ENCODE data around the gene STX4.
"Not testable (repeated sequence)": the region's sequence is repeated elsewhere in the genome, so short reads cannot be mapped to it uniquely, and the experiment has no call there.

STX4 gene

GRCh38 chr16:30998852-30999761 lies 34.3 kb upstream of the STX4 start:
- FAIRE-seq = no peak

DNA sequence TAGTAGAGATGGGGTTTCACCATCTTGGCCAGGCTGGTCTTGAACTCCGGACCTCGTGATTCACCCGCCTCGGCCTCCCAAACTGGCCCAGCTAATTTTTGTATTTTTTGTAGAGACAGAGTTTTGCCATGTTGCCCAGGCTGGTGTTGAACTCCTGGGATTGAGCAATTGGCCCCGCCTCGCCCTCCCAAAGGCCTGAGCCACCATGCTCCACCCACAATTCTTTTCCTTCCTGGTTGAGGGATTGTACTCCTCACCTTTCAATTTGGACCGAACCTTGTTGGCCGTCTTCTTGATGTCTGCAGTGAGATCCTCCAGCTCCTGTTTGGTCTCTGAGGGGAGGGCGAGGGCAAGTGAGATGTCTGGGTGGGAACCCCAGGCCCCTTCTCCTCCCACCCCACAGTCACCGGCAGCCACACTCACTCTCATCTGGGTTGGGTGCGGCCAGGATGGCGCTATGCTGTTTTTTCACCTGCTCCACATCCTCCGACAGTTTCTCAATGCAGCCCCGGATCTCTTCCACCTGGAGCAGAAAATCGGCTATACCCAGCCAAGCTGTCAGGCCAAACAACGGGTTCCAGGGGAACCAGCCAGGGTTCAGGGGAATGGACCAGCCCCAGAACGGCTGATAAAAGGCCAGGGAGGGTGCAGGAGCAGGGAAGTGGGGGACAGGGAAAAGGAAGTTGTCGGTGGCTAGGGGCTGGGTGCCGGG lies 32.5 kb upstream of the STX4 start:
- FAIRE-seq = no peak

DNA sequence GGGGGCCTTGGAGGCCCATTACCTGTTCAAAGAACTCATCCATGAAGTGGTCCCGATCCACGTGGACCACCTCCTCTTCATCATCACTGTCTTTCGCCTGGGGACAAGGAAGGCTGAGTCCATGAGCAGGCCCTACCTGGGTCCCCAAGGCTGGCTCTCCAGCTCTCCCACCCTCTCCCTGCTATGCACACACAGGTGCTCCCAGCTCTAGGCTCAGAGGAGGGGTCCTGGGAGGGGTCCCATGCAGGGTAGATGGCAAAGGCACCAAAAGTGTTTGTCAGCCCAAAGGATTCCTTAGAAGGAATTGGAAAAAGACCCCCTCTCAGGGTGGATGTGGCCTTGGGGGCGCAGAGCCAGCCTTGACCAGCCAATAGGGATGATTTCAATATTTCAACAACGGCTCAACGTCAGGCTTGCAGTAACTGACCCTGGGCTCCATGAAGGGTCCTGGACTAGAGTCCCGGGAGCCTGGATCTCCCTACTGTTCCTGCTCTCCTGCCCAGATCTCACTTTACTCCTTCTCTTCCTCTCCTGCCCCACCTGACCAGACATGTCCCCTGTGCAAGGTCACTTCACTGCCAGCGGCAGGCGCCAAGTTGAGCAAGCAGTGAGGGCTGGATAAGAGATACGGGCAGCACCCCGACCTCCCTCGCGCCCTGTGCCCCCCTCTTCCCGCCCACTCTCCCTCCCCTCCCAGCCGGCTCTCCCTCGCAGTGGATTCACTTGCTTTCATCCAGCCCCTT lies 31.7 kb upstream of the STX4 start:
- no peak for FAIRE-seq

DNA sequence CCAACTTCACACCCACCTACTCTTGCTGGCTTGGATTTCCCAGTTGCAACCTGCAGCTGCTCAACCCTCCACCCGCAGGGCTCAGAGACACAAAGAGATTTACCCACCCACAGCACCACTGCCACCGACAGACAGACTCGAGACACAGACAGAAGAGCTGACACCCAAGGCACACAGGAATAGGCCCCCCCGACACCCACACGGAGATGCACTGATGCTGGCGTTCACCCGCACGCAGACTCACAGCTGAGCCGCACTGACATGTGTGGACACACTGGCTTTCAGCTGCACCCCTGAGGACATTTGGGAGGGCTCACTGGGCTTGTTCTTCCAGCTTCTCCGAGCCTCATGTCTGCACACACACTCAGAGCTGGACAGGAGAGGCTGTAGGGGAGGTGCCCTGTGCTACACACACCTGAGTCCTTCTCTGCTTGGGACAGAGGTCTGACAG lies 31.1 kb upstream of the STX4 start:
- no peak for FAIRE-seq

DNA sequence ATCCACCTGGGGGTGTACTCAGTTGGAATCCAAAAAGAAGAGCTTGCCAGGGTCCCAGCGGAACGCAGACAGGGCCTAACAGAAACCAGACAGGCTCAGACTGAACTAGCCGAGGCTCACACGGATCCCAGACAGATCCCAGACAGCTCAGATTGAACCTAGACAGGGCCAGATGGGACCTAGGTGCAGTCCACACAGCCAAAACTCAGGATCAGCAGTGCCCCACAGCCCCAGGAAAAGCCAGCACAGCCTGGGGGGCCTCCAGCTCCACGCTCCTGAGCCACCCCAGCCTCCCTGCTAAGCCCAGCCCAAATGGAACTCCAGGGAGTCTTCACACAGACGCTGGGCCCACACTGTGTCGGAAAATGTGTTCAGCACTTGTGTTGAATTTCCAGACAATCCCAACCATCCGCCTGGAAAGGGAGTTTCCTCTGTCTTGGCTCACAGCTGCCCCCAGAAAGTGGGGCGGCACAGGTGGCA lies 30.5 kb upstream of the STX4 start:
- no peak for FAIRE-seq

- FAIRE-seq = no peak
These were observed 29.6 kb upstream of the STX4 start for GRCh38 chr16:31003744-31004143.

DNA sequence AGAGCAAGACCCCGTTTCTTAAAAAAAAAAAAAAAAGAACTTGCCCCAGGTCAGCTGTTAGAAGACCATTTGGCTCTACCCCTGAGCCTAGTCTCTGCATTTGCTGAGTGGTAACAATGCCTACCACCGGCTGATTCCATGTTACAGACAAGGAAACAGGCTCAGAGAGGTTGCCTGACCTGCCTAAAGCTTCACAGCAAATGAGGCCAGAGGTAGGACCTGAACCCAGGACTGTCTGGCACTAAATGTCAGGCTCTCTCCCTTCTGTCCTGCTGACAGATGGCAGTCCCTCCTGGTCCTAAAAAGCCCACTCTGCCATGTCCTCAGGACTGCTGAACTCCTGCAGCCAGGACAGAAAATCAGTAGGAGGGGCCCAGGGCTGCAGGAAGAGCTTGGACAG lies 28.7 kb upstream of the STX4 start:
- FAIRE-seq = no peak

GRCh38 chr16:31005350-31006085 lies 27.8 kb upstream of the STX4 start:
- no peak for FAIRE-seq

DNA sequence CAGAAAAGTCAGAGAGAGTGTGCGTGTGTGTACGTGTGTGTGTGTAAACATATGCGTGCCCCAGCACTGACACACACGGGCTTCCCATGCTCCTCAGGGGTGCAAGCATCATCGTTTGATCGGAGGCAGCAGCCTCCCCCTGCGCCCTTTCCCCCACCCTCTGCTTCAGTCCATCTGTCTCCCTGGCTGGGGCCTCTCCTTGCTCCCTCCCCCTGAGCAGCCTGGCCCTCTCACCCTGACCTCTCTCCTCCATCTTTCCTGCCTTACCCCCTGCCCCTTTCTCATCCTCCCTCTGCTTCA lies 27.3 kb upstream of the STX4 start:
- FAIRE-seq = no peak

DNA sequence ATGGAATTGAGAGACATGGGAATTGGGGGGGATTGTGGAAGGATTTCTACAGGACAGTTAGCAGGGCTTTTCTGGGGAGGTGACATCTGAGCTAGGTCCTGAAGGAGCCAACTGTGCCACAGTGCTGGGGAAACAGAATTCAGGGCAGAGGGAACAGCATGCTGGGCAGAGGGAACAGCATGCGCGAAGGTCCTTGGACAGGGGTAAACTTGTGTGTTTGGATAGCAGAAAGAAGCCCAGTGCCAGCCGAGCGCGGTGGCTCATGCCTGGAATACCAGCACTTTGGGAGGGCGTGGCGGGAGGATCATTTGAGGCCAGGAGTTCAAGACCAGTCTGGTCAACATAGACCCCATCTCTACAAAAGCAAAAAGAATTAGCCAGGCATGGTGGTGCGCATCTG lies 26.8 kb upstream of the STX4 start:
- FAIRE-seq = no peak

GRCh38 chr16:31007684-31008083 lies 25.7 kb upstream of the STX4 start:
- no peak for FAIRE-seq

- FAIRE-seq = no peak
These were observed 25.2 kb upstream of the STX4 start for GRCh38 chr16:31008149-31008548.

- FAIRE-seq = no peak
These were observed 24.8 kb upstream of the STX4 start for GRCh38 chr16:31008551-31008950.

- FAIRE-seq = no peak
These were observed 24.2 kb upstream of the STX4 start for GRCh38 chr16:31009120-31009519.

- FAIRE-seq = no peak
These were observed 23.3 kb upstream of the STX4 start for GRCh38 chr16:31009894-31010584.

DNA sequence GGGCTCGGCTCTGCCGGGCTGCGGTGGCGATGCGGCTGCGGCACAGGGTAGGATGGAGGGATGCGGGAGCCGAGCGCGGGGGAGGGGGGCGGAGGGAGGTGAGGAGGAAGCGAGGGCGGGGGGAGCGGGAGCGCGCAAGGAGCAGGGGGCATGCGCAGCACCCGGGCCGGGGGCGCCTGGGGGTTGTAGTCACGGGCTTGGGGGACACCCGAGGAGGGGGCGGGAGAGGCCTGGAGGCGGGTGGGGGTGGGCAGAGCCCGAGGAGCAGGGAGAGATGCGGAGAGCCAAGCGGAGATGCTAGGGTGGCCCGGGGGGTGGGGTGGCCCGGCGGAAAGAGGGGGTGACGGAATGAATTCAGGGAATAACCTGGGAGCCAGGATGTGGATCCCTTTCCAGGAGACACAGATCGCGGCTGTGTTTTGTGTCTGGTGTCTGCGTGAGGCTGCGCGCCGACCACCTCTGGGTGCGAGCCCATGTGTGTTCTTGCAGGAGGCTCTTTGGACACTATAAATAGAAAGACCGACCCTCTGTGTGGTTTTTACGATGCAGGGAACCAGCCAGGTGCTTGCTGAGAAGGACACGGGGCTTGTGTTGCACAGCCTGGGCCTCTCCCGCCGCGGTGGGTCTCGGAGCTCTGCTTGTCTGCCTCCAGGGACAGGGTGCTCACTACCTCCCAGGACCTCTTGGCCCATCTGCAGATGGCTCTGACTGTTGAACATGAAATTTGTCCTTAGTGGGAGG lies 22.6 kb upstream of the STX4 start, which contains the start of gene STX1B:
STX1B (minus strand) TSS at position 54 of the 741 bp plus-strand sequence. CDS start 242 bp downstream, outside the sequence.
- no peak for FAIRE-seq

DNA sequence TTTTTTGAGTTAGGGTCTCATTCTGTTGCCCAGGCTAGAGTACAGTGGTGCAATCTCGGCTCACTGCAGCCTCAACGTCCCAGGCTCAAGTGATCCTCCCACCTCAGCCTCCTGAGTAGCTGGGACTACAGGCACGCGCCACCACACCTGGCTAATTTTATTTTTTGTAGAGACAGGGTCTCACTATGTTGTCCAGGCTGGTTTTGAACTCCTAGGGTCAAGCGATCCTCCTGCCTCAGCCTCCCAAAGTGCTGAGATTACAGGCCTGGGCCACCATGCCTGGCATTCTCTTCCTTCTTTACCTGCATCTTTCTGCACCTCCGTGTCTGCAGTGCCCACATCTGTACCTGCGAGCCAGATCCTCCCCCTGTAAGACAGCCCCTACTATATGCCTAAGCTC lies 21.5 kb upstream of the STX4 start:
- not testable (repeated sequence) for FAIRE-seq

DNA sequence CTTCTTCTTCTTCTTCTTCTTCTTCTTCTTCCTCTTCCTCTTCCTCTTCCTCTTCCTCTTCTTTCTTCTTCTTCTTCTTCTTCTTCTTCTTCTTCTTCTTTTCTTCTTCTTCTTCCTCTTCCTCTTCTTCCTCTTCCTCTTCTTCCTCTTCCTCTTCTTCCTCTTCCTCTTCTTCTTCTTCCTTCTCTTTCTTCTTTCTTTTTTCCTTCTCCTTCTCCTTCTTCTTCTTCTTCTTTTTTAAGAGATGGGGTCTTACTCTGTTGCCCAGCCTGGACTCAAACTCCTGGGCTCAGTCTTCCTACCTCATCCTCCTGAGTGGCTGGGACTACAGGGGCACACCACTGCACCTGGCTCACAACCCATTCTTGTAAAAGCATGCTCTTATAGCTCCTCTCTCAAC lies 20.1 kb upstream of the STX4 start:
- not testable (repeated sequence) for FAIRE-seq

- FAIRE-seq = no peak
These were observed 17.3 kb upstream of the STX4 start for GRCh38 chr16:31016018-31016417.

DNA sequence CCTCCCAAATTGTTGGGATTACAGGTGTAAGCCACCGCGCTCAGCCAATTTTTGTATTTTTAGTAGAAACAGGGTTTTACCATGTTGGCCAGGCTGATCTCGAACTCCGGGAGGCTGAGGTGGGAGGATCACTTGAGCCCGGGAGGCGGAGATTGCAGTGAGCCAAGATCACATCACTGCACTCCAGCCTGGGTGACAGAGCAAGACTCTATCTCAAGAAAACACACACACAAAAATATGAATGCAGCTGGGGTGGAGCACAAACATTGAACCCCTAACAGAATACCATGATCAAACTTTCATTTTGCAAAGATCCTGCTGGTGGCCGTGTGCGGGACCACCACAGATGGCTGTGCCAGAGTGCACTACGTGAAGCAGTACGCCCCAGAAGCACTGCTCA lies 15.6 kb upstream of the STX4 start:
- FAIRE-seq = not testable (repeated sequence)

DNA sequence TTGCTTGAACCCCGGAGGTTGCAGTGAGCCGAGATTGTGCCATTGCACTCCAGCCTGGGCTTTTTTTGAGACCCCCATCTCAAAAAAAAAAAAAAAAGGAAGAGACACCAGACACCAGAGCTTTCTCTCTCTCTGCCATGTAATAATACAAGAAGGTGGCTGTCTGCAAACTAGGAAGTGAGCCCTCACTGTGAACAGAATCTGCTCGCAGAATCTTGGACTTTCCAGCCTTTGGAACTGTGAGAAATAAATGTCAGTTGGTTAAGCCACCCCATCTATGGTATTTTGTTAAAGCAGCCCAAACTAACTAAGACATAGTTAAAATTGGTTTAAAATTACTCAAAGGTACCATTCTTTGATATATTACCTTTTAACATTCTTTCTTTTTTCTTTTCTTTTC lies 12.8 kb upstream of the STX4 start:
- no peak for FAIRE-seq

All from colon (tissue), 2 donors.